ENCODE results near the gene ABCC1.
"Not testable (repeated sequence)": the region's sequence is repeated elsewhere in the genome, so short reads cannot be mapped to it uniquely, and the experiment has no call there.

ABCC1 gene

DNA sequence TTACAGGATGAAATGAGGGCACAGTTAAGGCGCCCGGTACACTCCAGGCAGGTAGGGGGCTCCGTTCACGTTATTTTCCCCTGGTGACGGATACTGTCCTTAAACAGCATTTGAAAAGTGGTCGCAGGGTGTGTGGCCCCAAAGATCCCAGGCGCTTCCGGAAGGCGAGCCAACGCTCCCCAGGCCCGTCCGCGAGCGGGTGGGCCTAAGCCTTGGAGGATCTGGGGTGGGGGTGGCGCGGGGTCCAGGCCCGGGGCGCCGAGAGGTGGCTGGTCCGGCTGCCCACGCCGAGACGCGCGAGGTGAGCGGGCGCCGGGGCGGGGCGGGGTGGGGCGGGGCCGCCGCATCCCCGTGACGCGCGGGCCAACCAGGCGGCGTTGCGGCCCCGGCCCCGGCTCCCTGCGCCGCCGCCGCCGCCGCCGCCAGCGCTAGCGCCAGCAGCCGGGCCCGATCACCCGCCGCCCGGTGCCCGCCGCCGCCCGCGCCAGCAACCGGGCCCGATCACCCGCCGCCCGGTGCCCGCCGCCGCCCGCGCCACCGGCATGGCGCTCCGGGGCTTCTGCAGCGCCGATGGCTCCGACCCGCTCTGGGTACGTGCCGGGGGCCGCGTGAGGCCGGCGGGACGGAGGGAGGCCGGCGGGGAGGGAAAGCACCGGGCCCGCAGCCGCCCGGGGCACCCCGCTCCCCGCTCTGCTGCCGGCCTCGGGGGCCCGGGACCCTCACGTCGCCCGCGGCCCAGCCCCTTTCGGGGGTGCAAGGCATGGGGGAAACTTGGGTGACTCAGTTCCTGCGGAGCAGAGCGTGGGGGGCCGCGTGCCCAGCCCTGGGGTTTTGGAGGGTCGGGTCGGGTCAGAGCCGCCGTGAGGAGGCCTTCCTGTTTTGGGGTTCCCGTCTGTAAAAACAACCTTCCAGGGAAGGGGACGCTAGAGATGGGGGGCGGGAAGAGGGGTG, at the start of gene ABCC1:
Gene ABCC1, plus strand, starts transcription at position 407 of the 951 bp plus-strand sequence. Its CDS starts 136 bp downstream, at position 543.
- DNase-seq: no peak

GRCh38 chr16:15900357-15900756, 49.1 kb upstream of the ABCC1 start:
- DNase-seq: no peak

DNA sequence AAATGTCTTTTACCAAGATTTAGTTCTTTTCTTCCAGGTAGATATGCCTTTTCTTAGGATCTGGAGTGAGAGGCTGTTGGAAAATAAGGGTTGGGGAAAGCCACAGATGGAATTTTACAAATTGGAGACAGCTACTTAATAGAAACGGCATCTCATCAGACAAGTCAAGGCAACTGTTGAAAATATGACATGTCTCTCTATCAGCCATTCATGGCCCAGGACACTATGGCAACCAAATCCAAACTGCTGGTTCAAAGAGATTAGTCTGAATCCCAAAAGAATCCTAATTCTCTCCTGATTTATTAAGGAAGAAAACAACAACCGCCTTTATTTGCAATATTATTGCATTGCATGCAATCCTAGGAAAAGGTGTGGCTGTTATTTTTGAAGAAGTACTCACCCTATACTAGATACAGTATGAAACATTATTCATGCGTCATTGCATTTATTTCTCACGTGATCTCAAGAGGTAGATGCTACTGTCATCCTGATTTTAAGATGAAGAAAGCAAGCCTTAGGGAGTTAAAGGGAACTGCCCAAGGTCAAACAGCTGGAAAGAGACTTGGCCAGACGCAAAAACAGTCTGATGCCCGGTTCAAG, 48.4 kb upstream of the ABCC1 start:
- DNase-seq: no peak

DNA sequence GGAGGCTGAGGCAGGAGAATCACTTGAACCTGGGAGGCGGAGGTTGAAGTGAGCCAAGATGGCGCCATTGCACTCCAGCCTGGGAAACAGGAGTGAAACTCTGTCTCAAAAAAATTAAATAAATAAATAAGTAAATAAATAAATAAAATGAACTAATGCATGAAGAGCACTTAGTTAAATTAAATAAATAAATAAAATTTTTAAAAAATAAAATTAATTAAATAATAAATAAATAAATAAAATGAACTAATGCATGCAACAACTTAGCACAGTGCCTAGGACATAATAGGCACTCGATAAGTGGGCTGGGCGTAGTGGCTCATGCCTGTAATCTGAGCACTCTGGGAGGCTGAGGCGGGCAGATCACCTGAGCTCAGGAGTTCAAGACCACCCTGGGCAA, 45.5 kb upstream of the ABCC1 start:
- DNase-seq: no peak

- no peak for DNase-seq
These were observed 43.0 kb upstream of the ABCC1 start for GRCh38 chr16:15906439-15906838.

- DNase-seq: no peak
These were observed 41.4 kb upstream of the ABCC1 start for GRCh38 chr16:15907863-15908478.

- DNase-seq: no peak
These were observed 38.2 kb upstream of the ABCC1 start for GRCh38 chr16:15911198-15911597.

DNA sequence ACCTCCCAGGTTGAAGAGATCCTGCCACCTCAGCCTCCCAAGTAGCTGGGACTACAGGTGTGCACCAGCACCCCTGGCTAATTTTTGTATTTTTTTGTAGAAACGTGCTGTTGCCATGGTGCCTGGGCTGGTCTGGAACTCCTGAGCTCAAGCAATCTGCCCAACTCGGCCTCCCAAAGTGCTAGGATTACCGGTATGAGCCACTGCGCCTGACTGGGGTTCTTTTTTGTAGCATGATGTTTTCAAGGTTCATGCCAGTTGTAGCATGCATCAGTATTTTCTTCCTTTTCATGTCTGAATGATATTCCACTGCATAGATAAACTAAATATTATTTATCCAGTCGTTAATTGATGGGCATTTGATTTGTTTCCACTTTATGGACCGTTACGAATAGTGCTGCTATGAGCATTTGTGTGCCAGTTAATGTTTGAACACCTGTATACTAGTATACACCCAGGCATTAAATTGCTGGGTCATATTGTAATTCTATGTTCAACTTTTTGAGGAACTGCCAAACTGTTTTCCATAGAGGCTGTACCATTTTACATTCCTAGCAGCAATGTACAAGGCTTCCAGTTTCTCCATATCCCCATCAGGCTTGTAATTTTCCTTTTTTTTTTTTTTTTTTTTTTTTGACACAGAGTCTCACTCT, 36.2 kb upstream of the ABCC1 start:
- no peak for DNase-seq

- DNase-seq: no peak
These were observed 33.8 kb upstream of the ABCC1 start for GRCh38 chr16:15915555-15916081.

GRCh38 chr16:15916323-15916722, 33.1 kb upstream of the ABCC1 start:
- DNase-seq: no peak

DNA sequence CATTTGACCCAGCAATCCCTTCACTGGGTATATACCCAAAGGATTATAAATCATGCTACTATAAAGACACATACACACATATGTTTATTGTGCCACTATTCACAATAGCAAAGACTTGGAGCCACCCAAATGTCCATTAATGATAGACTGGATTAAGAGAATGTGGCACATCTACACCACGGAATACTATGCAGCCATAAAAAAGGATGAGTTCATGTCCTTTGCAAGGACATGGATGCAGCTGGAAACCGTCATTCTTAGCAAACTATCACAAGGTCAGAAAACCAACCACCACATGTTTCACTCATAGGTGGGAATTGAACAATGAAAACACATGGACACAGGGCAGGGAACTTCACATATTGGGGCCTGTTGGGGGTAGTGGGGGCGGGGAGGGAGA, 31.1 kb upstream of the ABCC1 start:
- not testable (repeated sequence) for DNase-seq

DNA sequence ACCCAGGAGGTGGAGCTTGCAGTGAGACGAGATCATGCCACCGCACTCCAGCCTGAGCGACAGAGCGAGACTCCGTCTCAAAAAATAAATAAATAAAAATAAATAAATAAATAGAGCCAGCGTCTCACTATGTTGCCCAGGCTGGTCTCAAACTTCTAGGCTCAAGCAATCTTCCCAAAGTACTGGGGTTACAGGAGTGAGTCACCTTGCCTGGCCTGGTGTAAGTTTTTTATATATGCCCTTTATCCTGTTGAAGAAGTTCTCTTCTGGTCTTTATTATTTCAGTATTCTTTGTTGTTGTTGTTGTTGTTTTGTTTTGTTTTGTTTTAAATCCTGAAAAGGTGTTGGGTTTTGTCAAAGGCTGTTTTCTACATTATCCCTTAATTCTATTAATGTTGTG, 30.1 kb upstream of the ABCC1 start:
- DNase-seq: no peak

DNA sequence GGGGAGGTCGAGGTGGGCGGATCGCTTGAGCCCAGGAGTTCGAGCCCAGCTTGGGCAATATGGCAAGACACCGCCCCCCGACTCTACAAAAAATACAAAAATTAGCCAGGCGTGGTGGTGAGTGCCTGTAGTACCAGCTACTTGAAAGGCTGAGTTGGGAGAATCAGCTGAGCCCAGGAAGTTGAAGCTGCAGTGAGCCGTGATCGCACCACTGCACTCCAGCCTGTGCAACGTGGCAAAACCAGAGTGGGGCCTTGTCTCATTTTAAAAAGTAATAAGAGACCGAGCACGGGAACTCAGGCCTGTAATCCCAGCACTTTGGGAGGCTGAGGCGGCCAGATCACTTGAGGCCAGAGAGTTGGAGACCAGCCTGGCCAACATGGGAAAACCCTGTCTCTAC, 24.4 kb upstream of the ABCC1 start:
- DNase-seq: no peak

- no peak for DNase-seq
These were observed 23.8 kb upstream of the ABCC1 start for GRCh38 chr16:15925631-15926030.

DNA sequence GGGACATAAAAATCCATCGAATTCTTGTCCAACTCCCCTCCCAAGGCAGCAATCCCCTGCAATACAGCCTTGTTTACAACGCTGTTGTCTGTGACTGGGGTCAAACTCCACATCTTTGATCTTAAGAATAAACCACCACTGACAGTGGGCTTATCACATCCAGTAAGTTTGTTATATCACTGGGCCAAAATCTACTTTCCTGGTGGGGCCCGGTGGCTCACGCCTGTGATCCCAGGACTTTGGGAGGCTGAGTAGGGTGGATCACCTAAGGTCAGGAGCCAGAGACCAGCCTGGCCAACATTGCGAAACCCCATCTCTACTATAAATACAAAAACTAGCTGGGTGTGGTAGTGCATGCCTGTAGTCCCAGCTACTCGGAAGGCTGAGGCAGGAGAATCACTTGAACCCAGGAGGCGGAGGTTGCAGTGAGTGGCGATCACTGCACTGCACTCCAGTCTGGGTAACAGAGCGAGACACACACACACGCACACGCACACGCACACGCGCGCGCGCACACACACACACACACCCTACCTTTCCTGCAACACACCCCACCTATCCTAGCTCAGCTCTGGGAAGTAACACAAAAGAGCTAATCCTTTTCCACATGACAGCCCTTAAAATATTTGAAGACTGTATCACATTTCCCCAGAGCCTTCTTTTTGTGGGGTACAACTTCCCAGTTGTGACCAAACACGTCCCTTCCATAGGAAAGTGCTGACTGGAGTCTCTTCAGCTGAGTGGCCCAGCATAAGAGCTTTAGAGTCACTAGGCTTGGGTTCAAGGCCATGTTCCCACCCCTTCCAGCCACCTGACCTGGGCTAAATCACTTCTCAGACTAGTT, 20.9 kb upstream of the ABCC1 start:
- DNase-seq: no peak

- DNase-seq: no peak
These were observed 16.5 kb upstream of the ABCC1 start for GRCh38 chr16:15932939-15933338.

DNA sequence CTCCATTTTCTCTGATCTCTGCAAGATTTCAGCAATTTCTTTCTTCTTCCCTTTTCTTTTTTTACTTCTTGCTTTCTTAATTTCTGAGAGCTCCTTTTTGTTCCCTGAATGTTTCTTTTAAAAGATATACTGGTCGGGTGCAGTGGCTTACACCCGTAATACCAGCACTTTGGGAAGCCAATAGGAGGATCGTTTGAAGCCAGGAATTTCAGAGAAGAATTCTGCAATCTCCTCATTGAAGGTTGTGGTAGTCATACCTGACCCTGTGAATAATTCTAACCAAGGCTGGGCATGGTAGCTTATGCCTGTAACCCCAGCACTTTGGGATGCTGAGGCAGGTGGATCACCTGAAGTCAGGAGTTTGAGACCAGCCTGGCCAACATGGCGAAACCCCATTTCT, 15.6 kb upstream of the ABCC1 start:
- no peak for DNase-seq

GRCh38 chr16:15934991-15935390, 14.4 kb upstream of the ABCC1 start:
- no peak for DNase-seq

DNA sequence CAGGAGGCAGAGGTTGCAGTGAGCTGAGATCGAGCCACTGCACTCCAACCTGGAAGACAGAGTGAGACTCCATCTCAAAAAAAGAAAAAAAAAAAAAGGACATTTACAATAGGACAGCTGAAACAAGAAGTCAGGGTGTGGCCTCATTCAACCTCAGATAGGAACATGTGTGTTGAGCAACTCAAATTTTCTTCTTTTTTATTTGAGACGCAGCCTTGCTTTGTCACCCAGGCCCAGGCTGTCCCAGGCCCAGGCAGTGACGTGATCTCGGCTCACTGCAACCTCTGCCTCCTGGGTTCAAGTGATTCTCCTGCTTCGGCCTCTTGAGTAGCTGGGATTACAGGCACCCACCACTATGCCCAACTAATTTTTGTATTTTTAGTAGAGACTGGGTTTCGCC, 12.6 kb upstream of the ABCC1 start:
- not testable (repeated sequence) for DNase-seq

DNA sequence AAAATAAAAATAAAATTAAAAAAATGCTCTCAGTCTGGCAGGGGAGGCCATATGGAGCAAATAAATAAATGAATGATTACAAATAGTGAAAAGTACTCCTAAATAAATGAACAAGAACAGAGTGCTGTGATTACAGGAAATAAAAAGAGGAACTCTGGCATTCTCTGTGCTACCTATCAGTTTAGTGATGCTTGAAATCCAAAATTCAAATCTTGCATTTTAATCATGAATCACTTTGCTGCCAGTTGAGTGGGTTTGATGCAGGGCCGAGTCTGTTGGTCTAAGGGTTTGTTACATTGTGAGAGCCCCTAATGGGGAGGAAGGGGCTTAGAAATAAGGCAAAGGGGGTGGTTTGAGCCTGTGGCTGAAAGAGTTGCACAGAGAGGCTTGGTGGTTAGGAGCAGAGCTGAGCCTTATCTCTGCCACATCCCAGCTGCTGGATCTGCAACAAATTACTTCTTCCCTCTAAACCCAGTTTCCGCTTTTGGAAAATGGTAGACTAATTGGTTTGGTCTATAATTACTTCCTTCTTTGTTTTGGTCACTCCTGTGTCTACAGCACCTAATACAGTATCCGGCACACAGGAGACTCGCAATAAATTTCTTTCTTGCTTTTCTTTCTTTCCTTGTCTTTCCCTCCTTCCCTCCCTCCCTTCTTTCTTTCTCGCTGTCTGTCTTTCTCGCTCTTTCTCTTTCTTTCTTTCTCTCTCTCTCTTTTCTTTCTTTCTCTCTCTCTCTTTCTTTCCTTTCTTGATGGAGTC, 6.3 kb upstream of the ABCC1 start:
- no peak for DNase-seq

All from GOT3 (cell line).